IPS-18c (cell line): ENCODE measurements around the gene BTBD10.
A peak's percentile ranks its signal among the peaks of the same experiment; 100 is the strongest.

Experiments
- H3K4me3 ChIP-seq: 2 replicates; pipeline ENCODE4 v1.7.0; 2013; ENCODE audit warnings: low read depth, mild to moderate bottlenecking, low read length, moderate library complexity; ENCODE audit not compliant: insufficient read depth
- H3K9me3 ChIP-seq: one replicate; pipeline ENCODE4 v1.6.1; 2013; ENCODE audit warnings: mild to moderate bottlenecking, low read length, moderate library complexity; ENCODE audit not compliant: control insufficient read depth, insufficient read depth

Gene BTBD10

GRCh38 chr11:13462901-13463778 is at the start of gene BTBD10:
Gene BTBD10 (minus strand): TSS chr11:13463222. CDS start chr11:13445124, 18,098 bp downstream.
- Histone ChIP-seq H3K4me3 (peak within 1 kb of the TSS; percentile 89), H3K9me3 (no peaks in the 10 kb centered on the region)

- Histone ChIP-seq H3K4me3 (no peak overlapping the region), H3K9me3 (peaks cover under 1% of the 10 kb centered on the region)
Observed at GRCh38 chr11:13503393-13503792, 40.4 kb upstream of the BTBD10 start.

- Histone ChIP-seq H3K9me3 (peaks cover 4% of the 10 kb centered on the region), H3K4me3 (no peak overlapping the region)
Observed at GRCh38 chr11:13502492-13502891, 39.5 kb upstream of the BTBD10 start.

GRCh38 chr11:13495929-13496328 is 32.9 kb upstream of the BTBD10 start, which contains the start of gene PTH:
Gene PTH (minus strand): TSS chr11:13495997. CDS start chr11:13492855, 3,142 bp downstream.
- H3K4me3 ChIP-seq, result no peak within 1 kb of the TSS

GRCh38 chr11:13494051-13494450 is 31.0 kb upstream of the BTBD10 start:
- no peak overlapping the region for H3K4me3 ChIP-seq
- peaks cover 4% of the 10 kb centered on the region for H3K9me3 ChIP-seq

More at GRCh38 chr11:13495929-13496328, 32.9 kb upstream of the BTBD10 start, which contains the start of gene PTH:
- H3K9me3 ChIP-seq, result peaks cover 4% of the 10 kb centered on the region

GRCh38 chr11:13487661-13488030 is 24.6 kb upstream of the BTBD10 start:
- Histone ChIP-seq H3K9me3 (no peaks in the 10 kb centered on the region), H3K4me3 (peak overlapping the region; percentile 50; the same call in 1 of the 2 replicates)

GRCh38 chr11:13486926-13487660 is 24.1 kb upstream of the BTBD10 start:
- Histone ChIP-seq H3K4me3 (peak overlapping the region; percentile 50), H3K9me3 (no peaks in the 10 kb centered on the region)

GRCh38 chr11:13480198-13480597 is 17.2 kb upstream of the BTBD10 start:
- peaks cover 4% of the 10 kb centered on the region for H3K9me3 ChIP-seq
- no peak overlapping the region for H3K4me3 ChIP-seq

- Histone ChIP-seq H3K4me3 (no peak overlapping the region), H3K9me3 (peaks cover 4% of the 10 kb centered on the region)
Observed at GRCh38 chr11:13479688-13480087, 16.7 kb upstream of the BTBD10 start.

- Histone ChIP-seq H3K9me3 (peaks cover 3% of the 10 kb centered on the region), H3K4me3 (no peak overlapping the region)
Observed at GRCh38 chr11:13475091-13475490, 12.1 kb upstream of the BTBD10 start.

- Histone ChIP-seq H3K9me3 (no peaks in the 10 kb centered on the region), H3K4me3 (no peak overlapping the region)
Observed at GRCh38 chr11:13473013-13473722, 10.1 kb upstream of the BTBD10 start.

GRCh38 chr11:13468750-13469149 is 5.7 kb upstream of the BTBD10 start:
- no peak overlapping the region for H3K4me3 ChIP-seq

GRCh38 chr11:13465909-13466371 is 2.9 kb upstream of the BTBD10 start:
- Histone ChIP-seq H3K4me3 (no peak overlapping the region), H3K9me3 (no peaks in the 10 kb centered on the region)

More at GRCh38 chr11:13468750-13469149, 5.7 kb upstream of the BTBD10 start:
- H3K9me3 ChIP-seq, result no peaks in the 10 kb centered on the region

- peak overlapping the region; percentile 89 for H3K4me3 ChIP-seq
- no peaks in the 10 kb centered on the region for H3K9me3 ChIP-seq
Observed at GRCh38 chr11:13463779-13464290, 813 bp upstream of the BTBD10 start.

GRCh38 chr11:13462311-13462900 is 616 bp downstream of the BTBD10 start:
- Histone ChIP-seq H3K4me3 (peak overlapping the region; percentile 89), H3K9me3 (no peaks in the 10 kb centered on the region)

GRCh38 chr11:13461291-13461690 is 1.7 kb downstream of the BTBD10 start:
- Histone ChIP-seq H3K9me3 (no peaks in the 10 kb centered on the region), H3K4me3 (no peak overlapping the region)
